Tibial artery (tissue), 4 donors: ENCODE results near the gene SLMAP.

ENCODE experiments used
- DNase-seq, 2 donors: peaks; one replicate each; pipeline ENCODE4 v3.0.0-alpha.2; 2019
- H3K27ac ChIP-seq, 2 donors: fragments of 200-600 bp; sonication (generic) in 1 of 2; 1 replicate in 1 of 2; 2 replicates in 1 of 2; pipeline ENCODE4 v1.5.1; 2018 to 2019; ENCODE audit warnings: mild to moderate bottlenecking in 1 of 2
- H3K27me3 ChIP-seq, 2 donors: fragments of 200-600 bp; sonication (generic) in 1 of 2; one replicate each; pipeline versions ENCODE4 v1.5.1 to v1.6.0; 2016 to 2019
- H3K36me3 ChIP-seq, 3 donors: fragments of 200-600 bp; sonication (generic) in 2 of 3; one replicate each; pipeline ENCODE4 v1.5.1; 2016 to 2019; ENCODE audit warnings: mild to moderate bottlenecking in 2 of 3
- H3K4me1 ChIP-seq, 4 donors: fragments of 200-600 bp; sonication (generic) in 2 of 4; 1 replicate in 3 of 4; 2 replicates in 1 of 4; pipeline ENCODE4 v1.5.1; 2016 to 2019
- H3K4me3 ChIP-seq, 2 donors: fragments of 200-600 bp; sonication (generic) in 1 of 2; 1 replicate in 1 of 2; 2 replicates in 1 of 2; pipeline ENCODE4 v1.5.1; 2018 to 2019; ENCODE audit warnings: mild to moderate bottlenecking in 2 of 2
- H3K9me3 ChIP-seq, 3 donors: fragments of 200-600 bp; sonication (generic) in 1 of 3; one replicate each; pipeline ENCODE4 v1.5.1; 2016 to 2019
- CTCF ChIP-seq, 2 experiments: fragments of 200-600 bp in 1 of 2; fragments of 450-650 bp in 1 of 2; IDR thresholded peaks; one replicate each; pipeline ENCODE4 v1.5.1; 2017 to 2019; ENCODE audit warnings: antibody characterized with exemption in 2 of 2, mild to moderate bottlenecking in 1 of 2, moderate library complexity in 1 of 2
- intact Hi-C: fragments of 100-400 bp; cut with DNase I; formaldehyde crosslinking; loops from one replicate; pipeline ENCODE4 v1.15.0; 2023; ENCODE audit warnings: low total_unique reads

The SLMAP gene

GRCh38 chr3:57960174-57960505 is 204.0 kb downstream of the SLMAP start:
- Histone ChIP-seq H3K36me3 (no peaks in the 10 kb centered on the region), H3K27ac (no peak overlapping the region), H3K9me3 (no peaks in the 10 kb centered on the region), H3K27me3 (no peaks in the 10 kb centered on the region), H3K4me1 (peaks cover 0 to 9% (median 4%) of the 10 kb centered on the region in 4 donors), H3K4me3 (no peak overlapping the region)
- intact Hi-C loops: no loop called here
- no peak for DNase-seq
- TF ChIP-seq CTCF (IDR thresholded peaks at IDR 0.05): no peak

- H3K27ac ChIP-seq: no peak overlapping the region
- no peak for DNase-seq
- no peaks in the 10 kb centered on the region for H3K27me3 ChIP-seq
- H3K4me3 ChIP-seq: no peak overlapping the region
- intact Hi-C loops: no loop called here
- no peaks in the 10 kb centered on the region for H3K9me3 ChIP-seq
- no peak for TF ChIP-seq CTCF (IDR thresholded peaks at IDR 0.05)
- no peaks in the 10 kb centered on the region for H3K36me3 ChIP-seq
- H3K4me1 ChIP-seq: peaks cover 0 to 9% (median 4%) of the 10 kb centered on the region in 4 donors
These were observed 205.2 kb downstream of the SLMAP start for GRCh38 chr3:57961177-57961827.

GRCh38 chr3:57961828-57962447 is 205.8 kb downstream of the SLMAP start:
- Histone ChIP-seq H3K4me1 (peaks cover 0 to 9% (median 4%) of the 10 kb centered on the region in 4 donors), H3K27me3 (no peaks in the 10 kb centered on the region), H3K9me3 (no peaks in the 10 kb centered on the region), H3K27ac (no peak overlapping the region), H3K36me3 (no peaks in the 10 kb centered on the region), H3K4me3 (no peak overlapping the region)
- intact Hi-C loops: no loop called here
- DNase-seq: no peak
- TF ChIP-seq CTCF (IDR thresholded peaks at IDR 0.05): no peak

GRCh38 chr3:57962448-57962834 is 206.3 kb downstream of the SLMAP start:
- Histone ChIP-seq H3K4me1 (peaks cover 0 to 9% (median 4%) of the 10 kb centered on the region in 4 donors), H3K27ac (no peak overlapping the region), H3K9me3 (no peaks in the 10 kb centered on the region), H3K27me3 (no peaks in the 10 kb centered on the region), H3K4me3 (no peak overlapping the region), H3K36me3 (no peaks in the 10 kb centered on the region)
- intact Hi-C loops: no loop called here
- no peak for DNase-seq
- no peak for TF ChIP-seq CTCF (IDR thresholded peaks at IDR 0.05)

- Histone ChIP-seq H3K36me3 (no peaks in the 10 kb centered on the region), H3K27me3 (no peaks in the 10 kb centered on the region), H3K4me1 (peaks cover 0 to 9% (median 4%) of the 10 kb centered on the region in 4 donors), H3K27ac (no peak overlapping the region), H3K9me3 (no peaks in the 10 kb centered on the region), H3K4me3 (no peak overlapping the region)
- no peak for TF ChIP-seq CTCF (IDR thresholded peaks at IDR 0.05)
- intact Hi-C loops: no loop called here
- DNase-seq: no peak
These were observed 207.8 kb downstream of the SLMAP start for GRCh38 chr3:57963811-57964346.
